NCI-H2081 (cell line): ENCODE measurements around the gene AARS2.

Experiments
- DNase-seq, 2 experiments: peaks; one replicate each; lab custom pipeline; 2025; lab: John Stamatoyannopoulos, UW

Gene AARS2

DNA sequence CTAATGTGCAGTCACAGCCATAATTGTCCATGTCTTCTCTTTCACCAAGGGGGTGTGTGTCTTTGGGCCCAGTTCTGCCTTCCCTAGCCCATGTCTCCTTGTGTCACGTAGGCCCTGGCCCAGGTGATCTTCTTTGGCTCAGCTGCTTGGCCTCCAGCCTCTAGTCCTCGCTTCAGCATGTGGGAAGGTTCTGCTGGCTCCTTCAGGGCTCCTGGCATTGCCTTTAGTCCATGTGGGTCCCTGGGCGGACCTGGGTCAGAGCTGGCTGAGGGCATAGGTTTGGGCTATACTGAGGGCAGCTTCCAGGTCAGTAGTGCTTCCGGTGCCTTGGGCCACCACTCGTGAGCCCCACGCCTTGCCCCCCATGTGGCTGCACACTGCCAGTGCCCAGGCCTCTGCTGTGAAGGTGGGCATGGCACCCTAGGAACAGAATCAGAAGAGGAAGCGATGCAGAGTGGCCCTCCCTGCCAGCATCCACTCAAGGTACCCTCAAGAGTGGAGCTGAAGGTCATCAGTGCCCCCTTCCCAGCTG is 12.8 kb downstream of the AARS2 start:
- DNase-seq, result no peak

DNA sequence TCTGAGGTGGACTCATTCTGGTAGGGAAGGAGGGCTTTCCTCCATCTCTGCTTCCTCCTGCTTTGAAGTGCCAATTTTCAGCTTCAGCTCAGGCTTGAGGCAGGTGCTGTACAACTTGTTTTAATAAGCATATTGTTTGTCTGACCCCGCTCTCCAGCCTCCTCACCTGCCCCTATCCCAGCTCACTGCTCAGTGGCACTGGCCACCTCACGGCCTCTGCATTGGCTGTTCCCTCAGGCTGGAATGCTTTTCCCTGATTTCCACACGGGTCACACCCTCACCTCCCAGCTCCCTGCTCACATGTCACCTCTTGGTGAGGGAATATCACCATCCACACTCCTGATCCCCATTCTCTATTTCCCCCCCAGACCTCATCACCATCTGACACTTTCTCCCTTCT is 14.3 kb downstream of the AARS2 start:
- DNase-seq, result no peak

DNA sequence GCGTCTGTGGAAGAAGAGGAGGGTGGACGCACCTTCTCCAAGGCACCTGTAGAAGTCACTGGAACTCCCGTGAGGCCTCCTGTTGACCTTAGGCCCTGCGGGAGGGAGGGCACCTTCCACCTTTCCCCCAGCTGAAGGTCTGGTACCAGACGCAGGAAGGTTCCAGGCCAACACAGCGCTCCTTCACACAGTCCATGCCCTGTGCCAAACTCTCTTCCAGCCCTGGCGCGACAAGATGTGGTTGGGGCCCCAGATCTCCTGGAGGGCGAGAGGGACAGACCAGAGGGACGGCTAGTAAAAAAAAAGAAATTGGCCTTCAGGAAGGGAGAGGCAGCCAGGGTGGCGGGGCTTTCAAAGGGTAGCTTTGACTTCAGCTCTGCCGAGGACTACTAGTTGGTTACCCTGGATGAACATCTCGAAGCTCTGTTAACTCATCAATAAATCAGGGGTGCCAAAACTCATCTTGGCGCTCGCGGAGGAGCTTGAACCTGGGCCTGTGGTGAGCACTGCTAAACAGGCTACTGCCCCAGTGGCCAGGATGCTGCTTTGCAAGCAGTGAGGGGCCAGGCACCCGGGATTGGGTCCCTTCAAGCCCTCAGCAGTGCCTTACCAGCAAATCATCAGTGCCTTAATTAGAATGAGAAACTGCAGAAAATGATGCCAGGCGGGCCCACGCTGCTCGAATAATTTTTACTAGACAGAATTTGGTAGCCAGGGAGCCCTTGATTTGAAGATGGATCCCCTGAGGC is 14.9 kb downstream of the AARS2 start:
- no peak for DNase-seq

DNA sequence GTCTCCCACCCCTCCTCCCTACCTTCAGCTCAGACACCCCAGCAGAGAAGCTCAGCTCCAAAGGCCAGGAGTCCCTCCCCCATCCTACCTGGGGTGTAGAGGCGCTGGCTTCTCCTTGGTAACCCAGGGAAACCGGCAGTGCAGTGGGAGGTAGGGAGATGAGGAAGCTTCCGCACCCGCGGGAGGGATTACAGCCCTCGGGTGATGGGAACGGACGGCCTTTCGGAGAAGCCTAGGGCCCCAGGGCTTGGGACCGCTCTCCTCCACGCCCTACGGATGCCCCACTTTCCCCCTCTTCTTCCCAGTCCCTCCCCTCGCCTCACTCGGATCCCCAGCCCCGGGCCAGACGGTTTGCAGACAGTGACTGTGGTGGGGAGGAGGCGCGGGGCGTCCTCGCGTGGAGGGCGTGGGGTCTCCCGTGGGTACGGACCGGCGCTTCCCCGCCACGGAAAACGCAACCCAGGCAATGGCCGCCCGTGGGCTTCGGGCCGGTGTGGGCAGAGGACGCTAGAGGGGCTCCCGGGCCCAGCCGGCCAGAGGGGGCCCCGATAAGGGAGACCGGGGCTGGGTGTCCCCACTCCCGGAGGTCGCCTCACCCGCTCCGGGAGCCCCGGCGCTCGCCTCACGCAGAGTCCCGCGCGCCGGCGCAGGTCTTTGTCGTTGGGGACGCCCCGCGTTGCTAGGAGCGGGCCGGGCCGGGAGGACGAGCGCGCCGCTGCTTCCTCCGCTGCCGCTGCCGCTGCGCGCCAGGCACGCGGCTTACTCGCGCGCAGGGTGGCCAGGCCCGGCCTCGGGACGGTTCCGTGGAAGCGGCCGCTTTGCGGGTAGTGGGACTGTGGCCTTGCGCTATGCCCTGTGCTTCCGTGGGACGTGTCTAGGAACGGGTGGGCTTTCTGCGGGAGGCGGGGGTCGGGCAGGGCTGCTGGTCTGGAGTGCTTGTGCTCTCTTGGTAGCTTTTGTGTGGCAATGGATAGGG is 15.8 kb downstream of the AARS2 start:
- peak; percentile 50 to 63 for DNase-seq

DNA sequence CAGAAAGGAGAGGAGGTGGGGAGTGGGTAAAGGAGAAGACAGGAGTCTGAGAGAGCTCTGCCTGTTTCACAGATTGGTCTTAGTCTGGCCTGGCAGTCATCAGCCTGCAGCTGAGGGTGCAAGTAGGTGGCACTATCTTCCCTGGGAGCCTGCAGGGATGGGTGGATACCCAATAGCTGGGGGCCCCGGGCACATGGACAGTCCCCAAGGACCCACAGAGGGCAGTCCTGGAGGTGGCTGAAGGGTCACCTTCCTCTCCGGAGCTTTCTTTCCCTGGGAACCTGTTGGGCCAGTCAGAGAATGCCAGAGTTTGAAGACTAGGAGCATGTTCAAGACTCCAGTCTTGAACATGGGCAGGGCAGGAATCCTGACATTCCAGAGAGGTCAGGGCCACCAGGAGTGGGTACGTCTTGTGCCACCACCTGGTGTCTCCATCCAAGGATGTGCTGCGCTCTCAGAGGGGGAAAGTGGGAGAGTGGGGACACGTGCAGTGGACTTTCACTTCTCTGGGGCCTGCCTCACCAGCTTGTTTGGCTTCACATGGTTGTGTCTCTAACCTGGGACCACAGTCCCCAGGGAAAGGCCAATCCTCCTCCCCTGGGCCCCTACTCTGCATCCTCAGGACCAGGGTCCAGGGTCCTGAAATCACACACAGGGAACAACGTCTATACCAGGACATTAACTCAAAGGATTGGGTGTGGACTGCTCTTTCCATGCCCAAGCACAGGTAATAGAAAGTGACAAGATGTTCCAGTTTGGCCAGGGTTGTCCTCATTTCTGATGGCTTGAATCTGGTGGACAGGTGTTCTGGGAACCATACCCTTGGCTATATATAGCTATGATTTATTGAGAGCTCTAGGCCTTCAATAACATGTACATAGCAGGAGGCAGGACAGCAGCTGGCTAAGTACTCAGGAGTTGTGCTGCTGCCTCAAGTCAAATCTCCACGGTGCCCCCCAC is 18.0 kb downstream of the AARS2 start:
- no peak for DNase-seq

DNA sequence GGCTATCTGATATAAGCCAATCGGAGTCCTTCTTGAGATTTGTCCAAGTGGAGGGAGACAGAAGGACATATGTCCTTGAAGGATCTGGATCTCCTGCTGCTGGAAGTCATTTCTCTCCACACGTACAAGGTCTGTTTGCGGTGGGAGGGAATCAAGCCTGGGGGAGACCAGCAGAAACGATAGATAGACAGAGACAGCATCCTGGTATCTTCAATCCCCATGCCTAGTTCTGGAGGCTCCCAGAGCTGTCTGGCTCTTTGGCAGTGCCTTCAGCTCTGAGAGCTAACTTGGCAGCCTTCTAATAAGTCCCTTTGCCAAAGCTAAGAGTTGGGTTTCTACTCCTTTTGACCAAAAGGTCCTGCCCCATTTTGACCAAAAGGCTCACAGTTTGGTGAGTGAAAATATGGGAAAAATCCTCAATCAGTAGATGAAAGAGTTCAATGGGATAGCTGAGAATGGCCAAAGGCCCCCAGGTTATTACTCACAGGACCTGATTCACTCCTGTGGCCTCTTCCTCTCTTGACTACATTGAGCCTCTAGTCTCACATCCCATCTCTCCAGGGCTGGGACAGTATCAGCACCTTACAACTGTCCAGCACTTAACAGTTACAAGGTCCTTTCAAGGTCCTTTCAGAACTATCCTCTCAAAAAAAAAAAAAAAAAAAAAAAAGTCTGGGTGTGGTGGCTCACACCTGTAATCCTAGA is 20.3 kb downstream of the AARS2 start:
- no peak for DNase-seq

DNA sequence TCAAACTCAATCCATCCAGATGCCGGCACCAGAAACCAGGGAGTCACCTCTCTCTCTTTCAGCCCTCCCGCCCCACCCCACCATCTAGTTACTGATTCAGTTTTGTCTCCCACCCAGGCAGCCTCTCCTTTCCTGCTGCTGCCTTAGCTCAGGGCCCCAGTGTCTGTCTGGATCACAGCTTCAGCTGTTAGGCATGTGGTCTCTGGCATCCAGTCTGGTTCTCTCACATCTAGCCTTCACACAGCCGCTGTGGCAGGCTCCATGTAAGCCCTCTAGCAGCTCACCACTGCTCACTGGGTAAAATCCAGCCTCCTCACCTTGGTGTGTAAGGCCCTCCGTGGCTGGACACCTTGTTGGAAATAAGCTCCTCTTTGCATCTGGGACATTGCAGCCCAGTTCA is 21.3 kb downstream of the AARS2 start:
- DNase-seq, result no peak

DNA sequence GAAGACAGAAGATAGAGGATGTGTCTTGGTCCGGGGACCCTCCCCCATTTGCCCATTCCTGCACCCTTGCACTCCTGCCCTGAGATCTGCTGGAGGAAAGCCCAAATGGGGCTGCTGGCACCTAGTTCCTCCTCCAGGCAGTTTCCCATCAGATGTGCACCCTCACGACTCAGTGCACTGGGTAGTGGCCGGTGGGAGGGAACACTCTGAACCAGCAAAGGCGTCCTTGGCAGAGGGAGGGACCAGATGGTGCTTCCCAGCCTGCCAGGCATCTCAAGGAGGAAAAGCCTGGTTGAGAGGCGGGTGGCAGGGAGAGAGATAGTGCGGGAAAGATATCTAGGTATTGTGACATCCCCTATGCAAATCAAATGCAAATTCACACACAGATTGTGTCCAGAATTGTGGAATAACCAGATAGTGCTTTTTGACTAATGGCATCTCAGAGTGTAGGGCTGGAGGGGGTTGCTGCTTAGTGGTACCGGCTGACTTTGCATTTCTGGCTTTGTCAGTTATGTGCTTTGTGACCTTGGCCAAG is 23.4 kb downstream of the AARS2 start:
- DNase-seq, result no peak

DNA sequence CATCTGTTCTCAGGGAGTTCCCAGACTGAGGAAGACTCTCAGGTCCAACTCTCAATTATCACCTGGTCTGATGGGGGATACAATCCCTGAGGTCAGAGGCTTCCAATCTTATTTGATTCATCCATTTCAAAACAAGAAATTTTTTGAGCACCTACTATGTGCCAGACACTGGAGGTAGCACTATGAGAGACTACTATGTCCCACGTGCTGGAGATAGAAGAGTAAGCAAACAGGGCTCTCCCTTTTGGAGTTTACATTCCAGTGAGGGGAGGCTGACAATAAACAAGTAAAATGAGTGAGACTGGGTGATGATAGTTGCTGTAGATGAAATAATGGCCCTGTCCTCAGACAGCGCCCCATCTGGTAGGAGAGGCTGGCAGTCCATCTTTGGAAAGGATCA is 26.4 kb downstream of the AARS2 start:
- no peak for DNase-seq

DNA sequence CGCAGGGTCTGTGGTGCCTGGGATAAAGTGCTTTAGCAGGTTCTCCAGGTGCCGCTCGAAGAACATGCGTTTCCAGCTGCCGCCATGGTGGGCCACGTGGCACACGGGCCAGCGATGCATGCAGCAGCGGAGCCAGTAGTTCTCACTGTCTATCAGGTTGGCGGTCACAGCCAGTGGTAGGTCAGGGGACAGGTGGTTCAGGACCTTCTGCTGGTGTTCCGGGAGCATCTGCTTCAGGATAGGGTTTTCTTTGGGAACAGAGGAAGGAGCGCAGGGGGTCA is 26.9 kb downstream of the AARS2 start:
- DNase-seq, result no peak

DNA sequence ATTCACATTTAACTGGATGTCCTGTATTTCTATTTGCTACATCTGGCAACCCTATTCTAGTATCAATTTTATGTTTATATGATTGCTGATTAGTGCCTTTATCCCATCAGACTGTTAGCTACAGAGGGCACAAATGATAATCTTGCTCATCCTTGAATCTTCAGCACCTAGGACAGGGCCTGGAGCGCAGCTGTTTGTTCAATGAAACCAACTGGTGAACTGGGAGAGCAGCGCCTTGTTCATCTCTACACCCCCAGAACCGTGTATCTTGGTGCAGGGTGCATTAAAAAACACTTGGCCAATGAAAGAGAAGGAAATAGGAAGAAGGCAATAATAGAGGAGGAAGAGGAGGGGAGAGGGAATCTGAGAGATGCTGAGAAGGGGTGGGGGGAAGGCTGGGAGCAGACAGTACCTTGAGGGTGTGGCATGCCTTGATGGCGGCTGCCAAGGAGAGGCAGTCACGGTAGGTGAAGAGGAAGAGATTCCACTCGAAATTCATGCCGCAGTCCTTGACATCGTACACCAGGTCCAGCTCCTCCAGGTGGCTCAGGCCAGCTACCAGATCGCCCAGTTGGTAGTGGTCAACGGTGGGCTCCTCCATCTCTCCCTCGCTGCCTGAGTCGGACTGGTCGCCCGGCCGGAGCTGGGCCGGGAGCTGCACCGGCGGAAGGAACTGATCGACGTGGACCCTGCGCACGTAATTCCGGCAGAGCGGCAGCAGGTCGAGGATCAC is 27.4 kb downstream of the AARS2 start:
- DNase-seq, result no peak

DNA sequence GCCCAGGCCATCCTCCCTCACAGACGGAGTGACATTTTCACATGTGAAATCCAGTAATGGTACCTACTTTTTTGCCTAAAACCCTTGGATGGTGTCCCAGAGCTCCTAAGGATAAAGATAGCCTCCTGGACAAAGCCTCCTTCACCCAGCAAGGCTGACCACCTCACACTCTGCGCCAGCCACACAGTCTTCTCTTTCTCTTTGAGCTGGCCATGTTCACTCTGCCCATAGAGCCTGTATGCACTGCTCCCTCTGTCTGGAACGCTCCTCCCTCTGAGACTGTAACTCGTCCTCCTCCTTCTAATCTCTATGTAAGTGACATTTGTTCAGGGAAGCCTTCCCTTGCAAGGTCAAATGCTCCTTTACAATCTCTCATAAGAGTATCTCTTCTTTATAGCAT is 28.3 kb downstream of the AARS2 start:
- no peak for DNase-seq

DNA sequence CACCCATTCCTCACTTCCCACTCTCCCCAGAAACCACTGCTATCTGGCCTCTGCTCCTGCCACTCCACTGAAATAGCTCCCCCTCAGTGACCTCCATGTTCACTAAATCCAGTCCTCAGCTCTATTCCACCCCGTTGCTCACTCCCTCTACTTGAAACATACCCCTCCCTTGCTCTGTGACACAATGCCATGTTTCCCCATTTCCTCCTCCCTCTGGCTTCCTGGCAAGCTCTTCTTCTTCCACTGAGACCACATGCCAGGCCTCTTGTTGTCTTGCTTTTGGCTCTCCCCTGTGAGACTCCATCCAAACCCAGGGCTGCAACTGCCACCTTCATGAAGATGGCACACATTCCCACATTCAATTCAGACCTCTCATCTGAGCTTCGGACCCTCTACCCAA is 29.0 kb downstream of the AARS2 start:
- no peak for DNase-seq

DNA sequence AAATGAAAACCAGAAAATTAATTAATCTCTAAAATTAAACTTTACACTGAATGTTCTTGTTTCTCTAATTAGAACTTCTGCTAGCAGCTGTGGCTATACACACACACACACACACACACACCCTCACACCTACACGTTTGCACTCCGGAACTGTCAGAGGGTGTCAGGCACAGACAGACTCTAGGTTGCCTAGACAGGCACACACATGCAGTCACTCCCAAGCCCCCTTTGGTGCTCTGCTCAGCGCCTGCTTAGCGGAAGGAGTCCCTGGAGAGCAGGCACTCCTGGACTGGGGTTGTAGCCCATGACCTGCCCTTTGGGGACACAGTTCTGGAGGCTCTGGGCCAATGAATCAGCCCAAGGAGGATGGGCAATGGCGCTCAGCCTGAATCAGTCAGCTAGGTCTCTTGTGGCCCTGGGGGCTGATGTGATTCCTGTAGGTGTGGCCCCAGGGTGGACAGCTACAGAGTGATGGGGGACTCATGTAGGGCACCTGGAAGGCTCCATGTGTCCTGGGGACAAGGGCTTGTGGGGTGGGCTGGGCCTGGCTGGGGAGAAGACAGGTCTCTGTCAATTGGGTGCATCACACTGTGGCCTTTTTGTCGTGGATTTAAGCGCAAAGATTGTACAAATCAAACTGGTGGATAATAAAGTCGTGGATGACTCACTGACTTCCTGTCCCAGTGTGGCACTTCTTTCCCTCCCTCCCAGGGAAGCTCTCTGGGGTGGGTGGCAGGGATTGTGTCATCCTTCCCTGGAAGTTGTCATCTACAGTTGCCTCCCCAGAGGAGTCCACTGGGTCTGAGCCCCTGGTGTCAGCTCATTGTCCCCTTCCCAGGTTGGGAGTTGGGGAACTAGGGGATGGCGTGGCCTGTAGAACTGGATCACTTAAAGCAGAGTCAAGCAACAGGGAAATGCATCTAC is 34.1 kb downstream of the AARS2 start:
- DNase-seq, result no peak

DNA sequence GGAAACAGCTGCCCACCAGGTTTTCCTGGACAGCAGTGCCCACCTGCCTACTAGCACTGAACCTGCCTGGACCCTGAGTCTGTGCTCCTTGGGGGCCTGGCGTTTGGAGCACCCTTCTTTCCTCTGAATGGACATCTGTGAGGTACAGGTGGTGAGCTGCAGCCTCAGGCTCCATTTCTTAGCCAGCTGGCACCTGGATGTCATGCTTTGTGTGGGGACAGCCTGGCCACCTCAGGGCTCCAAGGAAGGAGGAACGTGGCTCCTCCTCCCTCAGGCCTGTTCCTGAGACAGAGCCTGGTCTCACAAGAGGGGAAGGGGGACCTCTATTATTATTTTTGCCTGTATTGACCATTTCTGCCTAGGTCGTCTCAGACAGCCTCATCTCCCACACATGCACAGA is 34.8 kb downstream of the AARS2 start:
- DNase-seq, result no peak

DNA sequence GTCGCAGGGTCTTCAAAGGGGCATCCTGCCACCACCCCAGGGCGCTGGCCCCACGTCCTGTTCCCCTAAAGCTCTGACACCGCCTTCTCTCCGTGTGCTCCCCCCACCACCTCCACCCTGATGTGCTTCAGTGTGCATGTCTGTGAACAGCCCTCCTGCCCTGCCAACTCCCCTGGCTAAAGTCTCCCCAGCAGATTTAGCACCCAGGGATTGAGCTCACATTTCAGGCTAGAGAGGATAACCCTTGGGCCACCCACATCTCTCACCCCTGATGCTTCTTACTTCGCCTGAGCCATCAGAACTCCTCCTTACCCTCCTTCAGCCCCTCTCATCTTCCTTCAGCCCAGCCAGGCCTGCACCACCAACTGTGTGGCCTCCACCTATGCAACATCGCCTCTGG is 35.4 kb downstream of the AARS2 start:
- no peak for DNase-seq

DNA sequence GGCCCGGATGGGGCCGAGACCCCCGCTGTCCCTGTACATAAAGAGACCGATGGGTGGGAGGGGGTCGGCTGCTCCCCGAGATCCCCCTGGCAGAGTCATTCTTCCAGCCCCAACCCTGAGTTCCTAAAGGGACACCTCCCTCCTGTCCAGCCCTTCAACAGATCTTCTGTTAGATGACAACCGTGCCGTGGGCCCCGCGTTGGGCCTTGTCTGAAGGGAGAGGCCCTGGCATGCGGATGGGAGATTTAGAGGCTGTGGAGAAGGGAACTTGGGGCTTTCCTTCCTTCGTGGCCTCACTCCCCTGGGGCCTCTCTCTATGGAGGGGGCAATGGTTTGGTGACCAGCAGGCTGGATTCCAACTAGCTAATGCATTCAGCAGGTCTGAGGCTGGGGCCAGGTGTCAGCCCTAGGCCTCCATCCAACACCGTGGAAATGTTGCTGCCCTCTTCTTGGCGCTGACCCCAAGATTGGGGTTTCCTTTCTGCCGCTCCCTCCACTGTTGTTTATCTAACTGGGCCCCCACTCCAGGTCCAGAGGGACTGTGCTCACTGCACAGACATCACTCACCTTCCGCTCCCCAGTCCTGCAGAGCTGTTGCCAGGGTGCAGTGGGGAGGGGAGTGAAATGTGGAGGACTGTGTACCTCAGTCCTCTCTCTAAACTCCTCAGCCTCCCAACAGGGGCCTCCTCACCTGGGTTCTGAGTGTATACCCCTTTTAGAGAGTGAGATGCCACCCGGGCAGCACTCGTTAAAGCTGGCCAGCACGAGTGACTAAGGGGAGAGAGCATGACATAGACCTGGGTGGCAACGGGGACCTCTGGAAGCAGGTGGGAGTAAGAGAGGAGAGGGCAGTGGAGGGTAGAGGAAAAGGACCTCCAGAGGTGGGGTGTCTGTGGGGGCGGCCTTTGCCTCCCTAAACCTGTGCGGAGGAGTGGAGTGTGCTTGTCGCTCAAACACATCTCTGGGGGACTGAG is 36.2 kb downstream of the AARS2 start:
- DNase-seq, result no peak
